GM19395 (cell line): ENCODE measurements around the gene CCNL2.
"Not testable (repeated sequence)": the region's sequence is repeated elsewhere in the genome, so short reads cannot be mapped to it uniquely, and the experiment has no call there.

Experiments used
- ATAC-seq: cut with Tn5 transposase; IDR thresholded peaks from one replicate; pipeline ENCODE4 v1.9.1; 2021; ENCODE audit warnings: mild to moderate bottlenecking, moderate library complexity; ENCODE audit not compliant: unreplicated experiment

The CCNL2 gene

GRCh38 chr1:1432951-1433803, 34.0 kb upstream of the CCNL2 start:
- ATAC-seq: no peak

- no peak for ATAC-seq
Observed at GRCh38 chr1:1432274-1432950, 33.3 kb upstream of the CCNL2 start.

- no peak for ATAC-seq
Observed at GRCh38 chr1:1431845-1432273, 32.7 kb upstream of the CCNL2 start.

DNA sequence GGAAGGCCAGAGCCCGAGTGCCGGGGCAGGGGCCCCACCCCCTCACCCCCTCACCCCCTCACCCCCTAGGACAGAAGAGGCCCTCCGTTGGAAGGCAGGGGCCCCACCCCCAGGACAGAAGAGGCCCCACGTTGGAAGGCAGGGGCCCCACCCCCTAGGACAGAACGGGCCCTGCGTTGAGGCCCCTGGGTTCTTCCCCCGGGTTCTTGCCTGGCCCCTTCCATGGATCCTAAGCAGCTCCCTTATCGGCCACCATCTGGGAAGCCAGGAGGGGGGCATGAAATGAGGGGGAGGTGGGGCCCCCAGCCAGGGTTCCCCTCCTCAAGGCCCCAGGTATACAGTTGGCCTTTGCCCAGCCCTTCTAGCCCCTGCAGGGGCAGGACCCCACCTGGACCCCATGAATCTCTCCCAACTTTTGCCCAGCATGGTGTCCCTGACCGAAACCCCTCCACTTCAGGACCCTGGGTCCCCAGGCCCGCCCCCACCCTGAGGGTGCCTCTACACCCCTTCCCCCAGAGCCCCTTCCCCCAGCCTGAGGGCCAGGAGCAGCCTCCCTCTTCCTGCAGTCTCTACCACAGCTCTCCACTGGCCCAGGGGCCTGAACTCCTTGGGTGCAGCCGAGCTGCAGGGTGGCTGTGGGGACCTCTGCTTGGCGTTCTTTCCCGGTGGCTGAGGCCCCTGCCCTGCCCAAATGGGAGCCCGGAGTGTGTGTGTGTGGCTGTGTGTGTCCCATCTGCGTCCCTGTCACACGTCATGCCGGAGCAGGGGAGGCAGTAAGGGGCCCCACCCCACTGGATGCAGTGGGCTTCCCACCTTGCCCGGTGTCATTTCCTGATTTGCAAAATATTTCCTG, 32.1 kb upstream of the CCNL2 start:
- ATAC-seq: no peak

GRCh38 chr1:1430114-1430982, 31.2 kb upstream of the CCNL2 start:
- no peak for ATAC-seq

DNA sequence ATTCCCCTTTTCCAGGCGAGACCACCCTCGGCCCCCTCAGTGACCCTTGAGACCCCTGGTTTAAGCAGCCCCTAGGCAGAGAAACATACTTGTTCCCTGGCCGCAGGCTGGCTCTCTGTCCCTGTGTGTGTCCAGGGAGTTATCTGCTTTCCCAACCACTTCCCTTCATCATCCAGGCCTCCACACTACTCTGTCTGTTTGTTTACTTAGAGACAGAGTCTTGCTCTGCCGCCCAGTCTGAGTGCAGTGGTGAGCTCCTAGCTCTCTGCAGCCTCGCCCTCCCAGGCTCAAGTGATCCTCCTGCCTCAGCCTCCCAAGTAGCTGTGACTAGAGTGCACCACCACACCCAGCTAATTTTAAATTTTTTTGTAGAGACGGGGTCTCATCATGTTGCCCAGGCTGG, 30.5 kb upstream of the CCNL2 start:
- ATAC-seq: no peak

DNA sequence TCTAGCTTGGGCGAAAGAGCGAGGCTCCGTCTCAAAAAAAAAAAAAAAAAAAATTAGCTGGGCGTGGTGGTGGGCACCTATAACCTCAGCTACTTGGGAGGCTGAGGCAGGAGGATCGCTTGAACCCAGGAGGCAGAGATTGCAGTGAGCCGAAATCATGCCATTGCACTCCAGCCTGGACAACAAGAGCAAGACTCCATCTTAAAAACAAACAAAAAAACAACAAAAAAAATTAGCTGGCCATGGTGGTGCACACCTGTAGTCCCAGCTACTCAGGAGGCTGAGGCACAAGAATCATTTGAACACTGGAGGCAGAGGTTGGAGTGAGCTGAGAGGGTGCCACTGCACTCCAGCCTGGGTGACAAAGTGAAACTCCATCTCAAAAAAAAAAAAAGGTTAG, 29.8 kb upstream of the CCNL2 start:
- not testable (repeated sequence) for ATAC-seq

- no peak for ATAC-seq
Observed at GRCh38 chr1:1428174-1428573, 29.0 kb upstream of the CCNL2 start.

GRCh38 chr1:1427820-1428148, 28.6 kb upstream of the CCNL2 start:
- ATAC-seq: no peak

- no peak for ATAC-seq
Observed at GRCh38 chr1:1427106-1427819, 28.1 kb upstream of the CCNL2 start.

GRCh38 chr1:1426496-1427105, 27.5 kb upstream of the CCNL2 start:
- no peak for ATAC-seq

DNA sequence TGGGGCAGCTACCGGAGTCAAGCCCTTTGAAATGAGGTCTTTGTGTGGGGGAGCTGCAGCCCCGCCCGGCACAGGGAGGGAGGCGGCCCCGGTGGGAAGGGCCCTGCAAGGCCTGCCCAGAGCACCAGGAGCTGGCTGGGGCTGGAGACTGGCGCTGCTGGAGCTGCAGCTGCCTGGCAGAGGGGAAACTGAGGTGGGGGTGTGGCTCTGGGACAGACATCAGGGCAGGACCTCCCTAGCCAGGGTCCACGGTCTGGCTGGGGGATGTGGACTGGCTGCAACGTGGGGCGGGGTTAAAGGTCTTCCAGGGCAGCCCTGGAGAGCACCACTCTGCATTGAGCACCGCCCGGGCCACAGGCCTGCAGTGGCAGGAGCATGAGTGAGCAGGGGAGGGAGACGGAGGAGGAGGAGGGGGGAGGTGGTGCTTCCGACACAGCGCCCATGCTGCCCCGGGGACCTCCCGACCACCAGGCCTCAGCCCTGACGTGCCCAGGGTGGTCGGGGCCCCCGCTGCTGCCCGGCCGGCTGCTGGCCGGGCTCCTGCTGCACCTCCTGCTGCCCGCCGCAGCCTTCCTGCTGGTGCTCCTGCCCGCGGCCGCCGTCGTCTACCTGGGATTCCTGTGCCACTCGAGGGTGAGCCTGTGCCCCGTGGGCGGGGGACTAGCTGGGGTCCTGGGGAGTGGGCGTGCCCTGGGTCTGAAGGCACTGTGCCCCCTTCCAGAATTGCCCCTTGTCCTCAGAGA, 26.8 kb upstream of the CCNL2 start:
- ATAC-seq: no peak

GRCh38 chr1:1425426-1425752, 26.3 kb upstream of the CCNL2 start:
- ATAC-seq: no peak

GRCh38 chr1:1424707-1425106, 25.6 kb upstream of the CCNL2 start:
- ATAC-seq: no peak

DNA sequence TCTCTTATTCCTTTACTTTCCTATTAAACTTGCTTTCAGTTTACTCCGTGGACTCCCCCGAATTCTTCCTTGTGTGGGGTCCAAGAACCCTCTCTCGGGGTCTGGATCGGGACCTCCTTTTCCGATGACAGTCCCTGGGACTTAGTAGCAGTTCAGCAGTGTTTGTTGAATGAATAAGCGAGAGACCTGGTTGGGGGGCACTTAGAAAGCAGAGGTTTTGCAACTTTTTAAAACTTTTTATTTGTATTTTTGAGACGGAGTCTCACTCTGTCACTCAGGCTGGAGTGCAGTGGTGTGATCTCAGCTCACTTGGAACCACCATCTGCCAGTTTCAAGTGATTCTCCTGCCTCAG, 24.1 kb upstream of the CCNL2 start:
- no peak for ATAC-seq

GRCh38 chr1:1422465-1423244, 23.5 kb upstream of the CCNL2 start:
- no peak for ATAC-seq

DNA sequence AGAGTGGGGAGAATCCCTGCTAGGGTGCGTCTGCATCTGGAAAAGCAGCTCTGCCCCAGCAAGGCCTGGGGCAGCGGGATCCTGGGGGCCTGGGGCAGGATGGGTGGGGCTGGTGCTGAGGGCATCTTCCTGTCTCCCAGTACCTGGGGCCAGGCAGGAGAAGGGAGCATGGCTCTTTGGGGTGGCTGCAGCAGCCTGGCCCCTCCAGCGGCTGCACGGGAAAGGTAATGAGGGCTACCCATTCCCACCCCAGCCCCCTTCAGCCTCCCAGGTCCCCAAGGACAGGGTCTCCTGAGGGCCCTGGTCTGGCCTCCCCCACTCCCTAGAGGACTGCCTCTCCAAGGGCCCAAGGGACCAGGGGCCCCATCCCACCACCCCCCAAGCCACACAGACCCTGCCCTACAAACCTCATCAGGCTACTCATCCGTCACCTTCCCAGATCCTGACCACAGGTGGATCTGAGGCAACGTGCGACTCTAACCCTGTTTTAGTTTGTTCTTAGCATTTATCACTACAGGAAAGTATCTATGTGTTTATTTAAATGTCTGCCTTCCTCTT, 22.9 kb upstream of the CCNL2 start:
- no peak for ATAC-seq
